WERI-Rb-1 (cell line): ENCODE data around the gene TLX3.

Source experiments
- DNase-seq: peaks from one replicate; pipeline ENCODE4 v3.0.0-alpha.2; 2020
- H3K27ac ChIP-seq: fragments of 250-450 bp; sonication (Bioruptor Pico); 2 replicates; pipeline ENCODE4 v1.5.1; 2020; ENCODE audit warnings: mild to moderate bottlenecking, moderate library complexity
- H3K27me3 ChIP-seq: fragments of 250-450 bp; sonication (Bioruptor Pico); 2 replicates; pipeline ENCODE4 v1.5.1; 2021; ENCODE audit warnings: mild to moderate bottlenecking, low read depth, moderate library complexity; ENCODE audit not compliant: insufficient read depth, severe bottlenecking
- H3K36me3 ChIP-seq: fragments of 250-450 bp; sonication (Bioruptor Pico); 2 replicates; pipeline ENCODE4 v1.5.1; 2020; ENCODE audit warnings: mild to moderate bottlenecking, moderate library complexity
- H3K4me3 ChIP-seq: 2 replicates; pipeline ENCODE4 v1.5.1; 2011; ENCODE audit warnings: low read depth, mild to moderate bottlenecking, control low read depth, low read length
- H3K9me3 ChIP-seq: fragments of 250-450 bp; sonication (Bioruptor Pico); 2 replicates; pipeline ENCODE4 v1.5.1; 2021; ENCODE audit warnings: mild to moderate bottlenecking, moderate library complexity; ENCODE audit not compliant: severe bottlenecking
- CTCF ChIP-seq: IDR thresholded peaks from 2 replicates; pipeline ENCODE4 v1.5.1; 2011; ENCODE audit warnings: low read depth, mild to moderate bottlenecking, control low read depth, inconsistent platforms, low read length

Gene TLX3

GRCh38 chr5:171306781-171307591 is 2.1 kb upstream of the TLX3 start:
- no peak for DNase-seq
- no peaks in the 10 kb centered on the region for H3K36me3 ChIP-seq
- peaks cover 22% of the 10 kb centered on the region for H3K9me3 ChIP-seq
- no peak overlapping the region for H3K27ac ChIP-seq
- no peak overlapping the region for H3K4me3 ChIP-seq
- H3K27me3 ChIP-seq, result peaks cover 63% of the 10 kb centered on the region
- TF ChIP-seq CTCF, result no peak

GRCh38 chr5:171307789-171308452 is 1.1 kb upstream of the TLX3 start:
- H3K9me3 ChIP-seq, result peaks cover 22% of the 10 kb centered on the region
- H3K27me3 ChIP-seq, result peaks cover 72% of the 10 kb centered on the region
- no peak for TF ChIP-seq CTCF
- DNase-seq, result no peak
- no peak overlapping the region for H3K4me3 ChIP-seq
- H3K27ac ChIP-seq, result no peak overlapping the region
- H3K36me3 ChIP-seq, result no peaks in the 10 kb centered on the region

GRCh38 chr5:171309276-171310211 is 496 bp downstream of the TLX3 start:
- Histone ChIP-seq H3K27me3 (peaks cover 88% of the 10 kb centered on the region), H3K36me3 (no peaks in the 10 kb centered on the region), H3K4me3 (no peak overlapping the region), H3K27ac (no peak overlapping the region), H3K9me3 (peaks cover 25% of the 10 kb centered on the region)
- no peak for TF ChIP-seq CTCF
- DNase-seq, result no peak

- DNase-seq, result no peak
- Histone ChIP-seq H3K36me3 (no peaks in the 10 kb centered on the region), H3K27me3 (peaks cover 96% of the 10 kb centered on the region), H3K4me3 (peak overlapping the region; percentile 36), H3K9me3 (peaks cover 27% of the 10 kb centered on the region), H3K27ac (no peak overlapping the region)
- TF ChIP-seq CTCF, result peak; percentile 60
These were observed 1.3 kb downstream of the TLX3 start for GRCh38 chr5:171310212-171310818.

GRCh38 chr5:171310819-171311321 is 1.8 kb downstream of the TLX3 start:
- no peak overlapping the region for H3K27ac ChIP-seq
- no peaks in the 10 kb centered on the region for H3K36me3 ChIP-seq
- DNase-seq, result no peak
- peaks cover 98% of the 10 kb centered on the region for H3K27me3 ChIP-seq
- H3K4me3 ChIP-seq, result peak overlapping the region; percentile 36
- TF ChIP-seq CTCF, result no peak
- H3K9me3 ChIP-seq, result peaks cover 28% of the 10 kb centered on the region
